ENCODE measurements around the gene NENF. TPM values are rescaled to one million over a fixed set of nuclear protein-coding genes. Genes with fewer than 3 reads are reported as not detected.
"Not testable (repeated sequence)": the region's sequence is repeated elsewhere in the genome, so short reads cannot be mapped to it uniquely, and the experiment has no call there.

Gene NENF
- total RNA-seq, 1 donor from 2014 or later = 24.1 TPM

GRCh38 chr1:212479188-212479587 lies 46.5 kb downstream of the NENF start:
- DNase-seq = no peak
- Mint-ChIP-seq H3K36me3 (ENCODE audit: low read depth) (no peaks in the 10 kb centered on the region), H3K4me3 (no peak overlapping the region), H3K27me3 (peaks cover 28% of the 10 kb centered on the region), H3K27ac (no peak overlapping the region), H3K4me1 (peaks cover 8% of the 10 kb centered on the region), H3K9me3 (no peaks in the 10 kb centered on the region)
- ChIA-PET POLR2A (interaction anchor here (2.9 kb wide), 1 partner anchor 129 kb away, joined by 38 read pairs; the partner anchor contains the start of gene ATF3), CTCF (interaction anchor here (0.6 to 3.2 kb wide), 9 partner anchors 11 to 518 kb away, joined by 3 to 58 read pairs (median 5); no protein-coding TSS in a partner anchor)
- intact Hi-C loops (cut with micrococcal nuclease) = no loop called here
- no peak for TF ChIP-seq CTCF (IDR thresholded peaks at IDR 0.05)
- ATAC-seq (ENCODE audit: low read depth) = no peak

GRCh38 chr1:212480711-212481437 lies 48.2 kb downstream of the NENF start:
- intact Hi-C loops (cut with micrococcal nuclease); H3K27ac Mint-ChIP-seq; ATAC-seq (ENCODE audit: low read depth); DNase-seq; H3K36me3 Mint-ChIP-seq (ENCODE audit: low read depth); H3K4me1 Mint-ChIP-seq; H3K9me3 Mint-ChIP-seq; H3K4me3 Mint-ChIP-seq: not testable (repeated sequence)
- ChIA-PET CTCF (interaction anchor here (1.8 kb wide), 1 partner anchor 301 kb away, joined by 5 read pairs; no protein-coding TSS in a partner anchor), POLR2A (interaction anchor here (0.7 to 0.8 kb wide), 3 partner anchors 77 to 128 kb away, joined by 3 to 11 read pairs (median 4); partner anchors contain the start of gene ATF3)
- H3K27me3 Mint-ChIP-seq = peaks cover 28% of the 10 kb centered on the region

- no peaks in the 10 kb centered on the region for H3K36me3 Mint-ChIP-seq (ENCODE audit: low read depth)
- H3K27ac Mint-ChIP-seq = no peak overlapping the region
- H3K27me3 Mint-ChIP-seq = peaks cover 28% of the 10 kb centered on the region
- ATAC-seq (ENCODE audit: low read depth) = no peak
- ChIA-PET POLR2A (interaction anchor here (0.7 to 0.8 kb wide), 3 partner anchors 76 to 127 kb away, joined by 3 to 11 read pairs (median 4); partner anchors contain the start of gene ATF3), CTCF (no interaction called here)
- peaks cover 8% of the 10 kb centered on the region for H3K4me1 Mint-ChIP-seq
- no peak for DNase-seq
- H3K9me3 Mint-ChIP-seq = no peaks in the 10 kb centered on the region
- TF ChIP-seq CTCF (IDR thresholded peaks at IDR 0.05) = no peak
- no peak overlapping the region for H3K4me3 Mint-ChIP-seq
- intact Hi-C loops (cut with micrococcal nuclease) = no loop called here
Measured at GRCh38 chr1:212481438-212481767, 48.7 kb downstream of the NENF start.

GRCh38 chr1:212482006-212482636 lies 49.4 kb downstream of the NENF start:
- H3K27ac Mint-ChIP-seq = no peak overlapping the region
- TF ChIP-seq CTCF (IDR thresholded peaks at IDR 0.05) = no peak
- no peaks in the 10 kb centered on the region for H3K9me3 Mint-ChIP-seq
- no peak for ATAC-seq (ENCODE audit: low read depth)
- H3K36me3 Mint-ChIP-seq (ENCODE audit: low read depth) = no peaks in the 10 kb centered on the region
- peaks cover 26% of the 10 kb centered on the region for H3K27me3 Mint-ChIP-seq
- peaks cover 3% of the 10 kb centered on the region for H3K4me1 Mint-ChIP-seq
- intact Hi-C loops (cut with micrococcal nuclease) = no loop called here
- no peak overlapping the region for H3K4me3 Mint-ChIP-seq
- ChIA-PET POLR2A (interaction anchor here (0.7 to 0.8 kb wide), 2 partner anchors 76 to 126 kb away, joined by 3 to 11 read pairs; partner anchors contain the start of gene ATF3), CTCF (no interaction called here)
- no peak for DNase-seq

- ATAC-seq (ENCODE audit: low read depth) = no peak
- Mint-ChIP-seq H3K4me1 (no peaks in the 10 kb centered on the region), H3K9me3 (no peaks in the 10 kb centered on the region), H3K36me3 (ENCODE audit: low read depth) (no peaks in the 10 kb centered on the region), H3K27me3 (peaks cover 24% of the 10 kb centered on the region), H3K27ac (no peak overlapping the region), H3K4me3 (no peak overlapping the region)
- intact Hi-C loops (cut with micrococcal nuclease) = no loop called here
- no peak for TF ChIP-seq CTCF (IDR thresholded peaks at IDR 0.05)
- DNase-seq = no peak
- POLR2A ChIA-PET = no interaction called here
- CTCF ChIA-PET = no interaction called here
Measured at GRCh38 chr1:212482637-212483441, 50.1 kb downstream of the NENF start.
